ENCODE measurements around the gene TET3. TPM values are rescaled to one million over a fixed set of nuclear protein-coding genes. Genes with fewer than 3 reads are reported as not detected.

The TET3 gene
- 4.5 to 7.5 TPM (median 7.2 TPM) in 5 replicates for total RNA-seq (2022; extraction: Qiagen RNA extraction; ENCODE audit: low read depth)

GRCh38 chr2:73984203-73984921, at the start of gene TET3:
TET3 (plus strand) TSS chr2:73984910; CDS start chr2:73986404, 1,494 bp downstream.

Other genes starting within 250 kb of the TET3 start
- 54.6 to 111 TPM (median 78.1 TPM) in 5 replicates for gene TPRKB, start 247.6 kb upstream of the TET3 start, total RNA-seq (2022; extraction: Qiagen RNA extraction; ENCODE audit: low read depth)
- 31.7 to 45.4 TPM (median 41.7 TPM) in 5 replicates for gene DUSP11, start 204.8 kb upstream of the TET3 start, total RNA-seq (2022; extraction: Qiagen RNA extraction; ENCODE audit: low read depth)
- gene C2orf78, start 200.7 kb upstream of the TET3 start, total RNA-seq (2022; extraction: Qiagen RNA extraction; ENCODE audit: low read depth) = not detected in 5 replicates
- 41.9 to 53.9 TPM (median 50.5 TPM) in 5 replicates for gene STAMBP, start 155.9 kb upstream of the TET3 start, total RNA-seq (2022; extraction: Qiagen RNA extraction; ENCODE audit: low read depth)
- 0.17 to 0.43 TPM (median 0.29 TPM) in 4 of 5 replicates, not detected in the other for gene ACTG2, start 91.9 kb upstream of the TET3 start, total RNA-seq (2022; extraction: Qiagen RNA extraction; ENCODE audit: low read depth)
- 147 to 170 TPM (median 148 TPM) in 5 replicates for gene DGUOK, start 58.0 kb upstream of the TET3 start, total RNA-seq (2022; extraction: Qiagen RNA extraction; ENCODE audit: low read depth)
- 116 to 169 TPM (median 128 TPM) in 5 replicates for gene BOLA3, start 163.0 kb downstream of the TET3 start, total RNA-seq (2022; extraction: Qiagen RNA extraction; ENCODE audit: low read depth)
- 50.7 to 86.2 TPM (median 82.2 TPM) in 5 replicates for gene MOB1A, start 194.0 kb downstream of the TET3 start, total RNA-seq (2022; extraction: Qiagen RNA extraction; ENCODE audit: low read depth)
- gene MTHFD2, start 213.7 kb downstream of the TET3 start, total RNA-seq (2022; extraction: Qiagen RNA extraction; ENCODE audit: low read depth) = 159 to 187 TPM (median 175 TPM) in 5 replicates

All from A549 treated with RU486 at 1 μM for 4 hours (cell line).